Measurements from ENCODE around the gene KIF16B. TPM values are rescaled to one million over a fixed set of nuclear protein-coding genes. Genes with fewer than 3 reads are reported as not detected.

The KIF16B gene
- total RNA-seq, 1 experiment from 2014 or later, result 4.2 TPM

- DNase-seq (ENCODE audit: low spot score), result no peak
These were observed 169.1 kb downstream of the KIF16B start for GRCh38 chr20:16404171-16404570.

GRCh38 chr20:16400234-16400633 lies 173.0 kb downstream of the KIF16B start:
- no peak for DNase-seq (ENCODE audit: low spot score)

- DNase-seq (ENCODE audit: low spot score), result no peak
These were observed 173.4 kb downstream of the KIF16B start for GRCh38 chr20:16399801-16400200.

GRCh38 chr20:16397086-16397485 lies 176.2 kb downstream of the KIF16B start:
- no peak for DNase-seq (ENCODE audit: low spot score)

- no peak for DNase-seq (ENCODE audit: low spot score)
These were observed 177.9 kb downstream of the KIF16B start for GRCh38 chr20:16395366-16395765.

- DNase-seq (ENCODE audit: low spot score), result no peak
These were observed 178.5 kb downstream of the KIF16B start for GRCh38 chr20:16394784-16395183.

GRCh38 chr20:16393836-16394235 lies 179.4 kb downstream of the KIF16B start:
- no peak for DNase-seq (ENCODE audit: low spot score)

GRCh38 chr20:16393297-16393696 lies 180.0 kb downstream of the KIF16B start:
- no peak for DNase-seq (ENCODE audit: low spot score)

GRCh38 chr20:16392346-16392745 lies 180.9 kb downstream of the KIF16B start:
- no peak for DNase-seq (ENCODE audit: low spot score)

- no peak for DNase-seq (ENCODE audit: low spot score)
These were observed 182.3 kb downstream of the KIF16B start for GRCh38 chr20:16390991-16391390.

- DNase-seq (ENCODE audit: low spot score), result no peak
These were observed 184.5 kb downstream of the KIF16B start for GRCh38 chr20:16388731-16389130.

- DNase-seq (ENCODE audit: low spot score), result no peak
These were observed 185.6 kb downstream of the KIF16B start for GRCh38 chr20:16387666-16388065.

- DNase-seq (ENCODE audit: low spot score), result no peak
These were observed 187.4 kb downstream of the KIF16B start for GRCh38 chr20:16385891-16386290.

- no peak for DNase-seq (ENCODE audit: low spot score)
These were observed 187.8 kb downstream of the KIF16B start for GRCh38 chr20:16385462-16385861.

- no peak for DNase-seq (ENCODE audit: low spot score)
These were observed 191.8 kb downstream of the KIF16B start for GRCh38 chr20:16381444-16381843.

- DNase-seq (ENCODE audit: low spot score), result no peak
These were observed 194.4 kb downstream of the KIF16B start for GRCh38 chr20:16378712-16379370.

- no peak for DNase-seq (ENCODE audit: low spot score)
These were observed 195.1 kb downstream of the KIF16B start for GRCh38 chr20:16378122-16378521.

GRCh38 chr20:16369441-16369840 lies 203.8 kb downstream of the KIF16B start:
- no peak for DNase-seq (ENCODE audit: low spot score)

- peak; percentile 4 for DNase-seq (ENCODE audit: low spot score)
These were observed 204.5 kb downstream of the KIF16B start for GRCh38 chr20:16368645-16369292.

GRCh38 chr20:16367948-16368560 lies 205.2 kb downstream of the KIF16B start:
- DNase-seq (ENCODE audit: low spot score), result no peak

GRCh38 chr20:16366529-16366928 lies 206.7 kb downstream of the KIF16B start:
- no peak for DNase-seq (ENCODE audit: low spot score)

- DNase-seq (ENCODE audit: low spot score), result no peak
These were observed 208.9 kb downstream of the KIF16B start for GRCh38 chr20:16364320-16364687.

Data from HT-29 (cell line).